ENCODE data around the gene P2RX6. TPM values are rescaled to one million over a fixed set of nuclear protein-coding genes. Genes with fewer than 3 reads are reported as not detected.

The P2RX6 gene
- total and polyA plus RNA-seq, 2 donors (not counting 3 experiments of a cell fraction or from before 2014, with no cell fraction given) = 0.06 TPM; not detected in 1

- H3K9me3 ChIP-seq (replicated peaks; ENCODE audit: control insufficient read depth, insufficient read depth, low read length) = no peaks in the 10 kb centered on the region
- CTCF ChIA-PET = no interaction called here
- H3K4me3 ChIP-seq (replicated peaks in 1 of 3; ENCODE audit: insufficient read depth in 1 of 3, low read depth in 1 of 3, low read length in 3 of 3) = no peak overlapping the region
- POLR2A ChIA-PET = no interaction called here
- no peaks in the 10 kb centered on the region for H3K36me3 ChIP-seq (ENCODE audit: control insufficient read depth in 2 of 2, extremely low read depth in 1 of 2, insufficient read depth in 2 of 2, low read length in 2 of 2)
- FAIRE-seq = no peak
- H2AFZ ChIP-seq (ENCODE audit: low read depth, low read length) = no peak overlapping the region
- no peaks in the 10 kb centered on the region for H3K79me2 ChIP-seq (ENCODE audit: control insufficient read depth, insufficient read depth, low read length)
- TF ChIP-seq FOS (IDR thresholded peaks at IDR 0.05; ENCODE audit: borderline replicate concordance, insufficient read depth, low read length) (no peak), MAX (IDR thresholded peaks at IDR 0.05; ENCODE audit: insufficient read depth, insufficient read length) (no peak), MYC (IDR thresholded peaks at IDR 0.05; ENCODE audit: low read depth, low read length) (no peak)
- TF ChIP-seq, protein P1, sequence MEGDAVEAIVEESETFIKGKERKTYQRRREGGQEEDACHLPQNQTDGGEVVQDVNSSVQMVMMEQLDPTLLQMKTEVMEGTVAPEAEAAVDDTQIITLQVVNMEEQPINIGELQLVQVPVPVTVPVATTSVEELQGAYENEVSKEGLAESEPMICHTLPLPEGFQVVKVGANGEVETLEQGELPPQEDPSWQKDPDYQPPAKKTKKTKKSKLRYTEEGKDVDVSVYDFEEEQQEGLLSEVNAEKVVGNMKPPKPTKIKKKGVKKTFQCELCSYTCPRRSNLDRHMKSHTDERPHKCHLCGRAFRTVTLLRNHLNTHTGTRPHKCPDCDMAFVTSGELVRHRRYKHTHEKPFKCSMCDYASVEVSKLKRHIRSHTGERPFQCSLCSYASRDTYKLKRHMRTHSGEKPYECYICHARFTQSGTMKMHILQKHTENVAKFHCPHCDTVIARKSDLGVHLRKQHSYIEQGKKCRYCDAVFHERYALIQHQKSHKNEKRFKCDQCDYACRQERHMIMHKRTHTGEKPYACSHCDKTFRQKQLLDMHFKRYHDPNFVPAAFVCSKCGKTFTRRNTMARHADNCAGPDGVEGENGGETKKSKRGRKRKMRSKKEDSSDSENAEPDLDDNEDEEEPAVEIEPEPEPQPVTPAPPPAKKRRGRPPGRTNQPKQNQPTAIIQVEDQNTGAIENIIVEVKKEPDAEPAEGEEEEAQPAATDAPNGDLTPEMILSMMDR (IDR thresholded peaks at IDR 0.05; ENCODE audit: extremely low read depth in 1 of 2, insufficient read depth in 1 of 2, low read depth in 1 of 2, low read length in 2 of 2) = no peak
- H3K4me1 ChIP-seq (ENCODE audit: control insufficient read depth, extremely low read depth, insufficient read depth, low read length) = peaks cover 13% of the 10 kb centered on the region
- DNase-seq (ENCODE audit: low read depth, low spot score) = no peak
- no peak overlapping the region for H3K9ac ChIP-seq (replicated peaks; ENCODE audit: extremely low read depth, insufficient read depth, low read length)
- H3K27ac ChIP-seq (ENCODE audit: insufficient read depth, low read depth, low read length) = no peak overlapping the region
- dilution Hi-C loops (cut with MboI; ENCODE audit: extremely low pct_ligation_motif_present, low sequenced_read_pairs) = no loop called here
- no peaks in the 10 kb centered on the region for H4K20me1 ChIP-seq (replicated peaks; ENCODE audit: control insufficient read depth, extremely low read depth, insufficient read depth, low read length)
- no peak overlapping the region for H3K4me2 ChIP-seq (ENCODE audit: insufficient read depth, low read length)
- H3K27me3 ChIP-seq (ENCODE audit: control insufficient read depth in 2 of 2, insufficient read depth in 2 of 2, low read length in 2 of 2) = no peaks in the 10 kb centered on the region
- H3K9me1 ChIP-seq (replicated peaks; ENCODE audit: control insufficient read depth, extremely low read depth, insufficient read depth, low read length) = no peaks in the 10 kb centered on the region
- no TSS peak for BruUV-seq (replicated peaks)
- intact Hi-C loops (cut with micrococcal nuclease) = no loop called here
Measured at GRCh38 chr22:21010426-21011113, 4.4 kb upstream of the P2RX6 start.

Data from endothelial cell of umbilical vein (primary cell).